ENCODE results near the gene ENC1. TPM values are rescaled to one million over a fixed set of nuclear protein-coding genes. Genes with fewer than 3 reads are reported as not detected.

Gene ENC1
- total and polyA plus RNA-seq, 10 of the 15 experiments (the other 5 are each of a cell fraction or from before 2014, with no cell fraction given) = 8.2 to 55.5 (median 32.1) TPM

DNA sequence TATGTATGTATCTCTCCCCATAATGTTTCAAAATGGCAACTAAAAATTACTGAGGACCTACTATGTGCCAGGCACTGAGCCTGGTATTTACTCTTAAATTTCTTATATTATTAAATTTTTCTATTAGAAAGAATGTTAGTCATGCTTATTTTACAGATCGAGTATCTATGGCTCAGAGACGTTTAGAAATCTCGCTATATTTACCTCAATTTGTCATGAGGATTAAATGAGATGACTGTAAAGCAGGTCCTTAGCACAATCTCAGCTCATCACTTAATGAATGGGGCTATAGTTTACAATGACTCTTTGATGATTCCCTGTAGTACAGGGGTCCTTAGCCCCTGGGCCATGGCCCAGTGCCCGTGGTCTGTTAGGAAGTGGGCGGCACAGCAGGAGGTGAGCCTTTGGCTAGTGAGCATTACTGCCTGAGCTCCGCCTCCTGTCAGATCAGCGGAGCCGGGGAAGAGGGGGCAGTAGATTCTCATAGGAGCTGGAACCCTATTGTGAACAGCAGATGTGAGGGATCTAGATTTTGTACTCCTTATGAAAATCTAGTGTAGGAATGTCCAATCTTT is 15.5 kb downstream of the ENC1 start:
- ATAC-seq (no peak), FAIRE-seq (no peak), DNase-seq (ENCODE audit: low read depth, low spot score) (no peak)
- ChIA-PET SMC1A (ENCODE audit: uncharacterized antibody, unreplicated experiment) (interaction anchor here (0.8 to 3.6 kb wide), 3 partner anchors 9 to 134 kb away, joined by 3 to 28 read pairs (median 6); partner anchors contain the start of gene ENC1), CTCF (interaction anchor here (1.0 to 2.4 kb wide), 3 partner anchors 9 to 23 kb away, joined by 3 to 8 read pairs (median 4); partner anchors contain the start of gene ENC1), POLR2A (no interaction called here), RAD21 (ENCODE audit: unreplicated experiment) (interaction anchor here (0.9 to 1.5 kb wide), 4 partner anchors 10 to 723 kb away, joined by 3 to 4 read pairs (median 3); no protein-coding TSS in a partner anchor)
- Histone ChIP-seq H3K9me3 (replicated peaks; ENCODE audit: control insufficient read depth, insufficient read depth, low read length) (no peaks in the 10 kb centered on the region; the same call in 2 of the 3 replicates), H3K27me3 (replicated peaks in 1 of 2; ENCODE audit: control insufficient read depth in 2 of 2, insufficient read depth in 2 of 2, low read length in 1 of 2) (no peaks in the 10 kb centered on the region), H3K79me2 (ENCODE audit: control insufficient read depth, insufficient read depth, low read length) (no peaks in the 10 kb centered on the region), H3K9ac (ENCODE audit: control insufficient read depth, insufficient read depth, low read length) (no peak overlapping the region), H3K36me3 (ENCODE audit: control insufficient read depth in 2 of 2, insufficient read depth in 2 of 2, low read length in 1 of 2) (no peaks in the 10 kb centered on the region; a peak in 3 of 4 replicates), H2AFZ (ENCODE audit: control insufficient read depth, low read depth, low read length) (no peak overlapping the region), H3K4me3 (no peak overlapping the region), H4K20me1 (ENCODE audit: control insufficient read depth, insufficient read depth) (no peaks in the 10 kb centered on the region), H3K27ac (ENCODE audit: control insufficient read depth, insufficient read depth) (no peak overlapping the region), H3K4me2 (ENCODE audit: control insufficient read depth, insufficient read depth) (no peak overlapping the region), H3K4me1 (ENCODE audit: control insufficient read depth, insufficient read depth, low read length) (no peaks in the 10 kb centered on the region; the same call in 1 of the 2 replicates)
- WGBS (ENCODE audit: insufficient coverage, insufficient replicate concordance, low lambda C conversion rate, missing lambda C conversion rate) = 69% methylated on average over 8 of the region's 8 CpGs
- no TSS peak for BruUV-seq (replicated peaks)
- in situ Hi-C loops (cut with MboI) (no loop called here), intact Hi-C loops (cut with micrococcal nuclease; ENCODE audit: unreplicated experiment) (no loop called here)
- TF ChIP-seq, protein P1, sequence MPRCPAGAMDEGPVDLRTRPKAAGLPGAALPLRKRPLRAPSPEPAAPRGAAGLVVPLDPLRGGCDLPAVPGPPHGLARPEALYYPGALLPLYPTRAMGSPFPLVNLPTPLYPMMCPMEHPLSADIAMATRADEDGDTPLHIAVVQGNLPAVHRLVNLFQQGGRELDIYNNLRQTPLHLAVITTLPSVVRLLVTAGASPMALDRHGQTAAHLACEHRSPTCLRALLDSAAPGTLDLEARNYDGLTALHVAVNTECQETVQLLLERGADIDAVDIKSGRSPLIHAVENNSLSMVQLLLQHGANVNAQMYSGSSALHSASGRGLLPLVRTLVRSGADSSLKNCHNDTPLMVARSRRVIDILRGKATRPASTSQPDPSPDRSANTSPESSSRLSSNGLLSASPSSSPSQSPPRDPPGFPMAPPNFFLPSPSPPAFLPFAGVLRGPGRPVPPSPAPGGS (IDR thresholded peaks at IDR 0.05; ENCODE audit: borderline replicate concordance, insufficient read depth, low read depth, low read length, poor library complexity, severe bottlenecking) = no peak
- no peak for TF ChIP-seq IKZF2 (IDR thresholded peaks at IDR 0.05)
- no peak for TF ChIP-seq SIN3A (IDR thresholded peaks at IDR 0.05; ENCODE audit: low read depth, low read length)
- TF ChIP-seq IRF4 (IDR thresholded peaks at IDR 0.05; ENCODE audit: low read depth, low read length) = no peak
- no peak for TF ChIP-seq CBFB (IDR thresholded peaks at IDR 0.05; ENCODE audit: low read depth)
- no peak for TF ChIP-seq RUNX3 (IDR thresholded peaks at IDR 0.05; ENCODE audit: low read length)
- TF ChIP-seq, protein P2, sequence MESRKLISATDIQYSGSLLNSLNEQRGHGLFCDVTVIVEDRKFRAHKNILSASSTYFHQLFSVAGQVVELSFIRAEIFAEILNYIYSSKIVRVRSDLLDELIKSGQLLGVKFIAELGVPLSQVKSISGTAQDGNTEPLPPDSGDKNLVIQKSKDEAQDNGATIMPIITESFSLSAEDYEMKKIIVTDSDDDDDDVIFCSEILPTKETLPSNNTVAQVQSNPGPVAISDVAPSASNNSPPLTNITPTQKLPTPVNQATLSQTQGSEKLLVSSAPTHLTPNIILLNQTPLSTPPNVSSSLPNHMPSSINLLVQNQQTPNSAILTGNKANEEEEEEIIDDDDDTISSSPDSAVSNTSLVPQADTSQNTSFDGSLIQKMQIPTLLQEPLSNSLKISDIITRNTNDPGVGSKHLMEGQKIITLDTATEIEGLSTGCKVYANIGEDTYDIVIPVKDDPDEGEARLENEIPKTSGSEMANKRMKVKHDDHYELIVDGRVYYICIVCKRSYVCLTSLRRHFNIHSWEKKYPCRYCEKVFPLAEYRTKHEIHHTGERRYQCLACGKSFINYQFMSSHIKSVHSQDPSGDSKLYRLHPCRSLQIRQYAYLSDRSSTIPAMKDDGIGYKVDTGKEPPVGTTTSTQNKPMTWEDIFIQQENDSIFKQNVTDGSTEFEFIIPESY (IDR thresholded peaks at IDR 0.05) = no peak
- TF ChIP-seq ZNF207 (IDR thresholded peaks at IDR 0.05; ENCODE audit: borderline replicate concordance) = no peak
- no peak for TF ChIP-seq SREBF1 (IDR thresholded peaks at IDR 0.05; ENCODE audit: low read length)
- TF ChIP-seq, protein P3, sequence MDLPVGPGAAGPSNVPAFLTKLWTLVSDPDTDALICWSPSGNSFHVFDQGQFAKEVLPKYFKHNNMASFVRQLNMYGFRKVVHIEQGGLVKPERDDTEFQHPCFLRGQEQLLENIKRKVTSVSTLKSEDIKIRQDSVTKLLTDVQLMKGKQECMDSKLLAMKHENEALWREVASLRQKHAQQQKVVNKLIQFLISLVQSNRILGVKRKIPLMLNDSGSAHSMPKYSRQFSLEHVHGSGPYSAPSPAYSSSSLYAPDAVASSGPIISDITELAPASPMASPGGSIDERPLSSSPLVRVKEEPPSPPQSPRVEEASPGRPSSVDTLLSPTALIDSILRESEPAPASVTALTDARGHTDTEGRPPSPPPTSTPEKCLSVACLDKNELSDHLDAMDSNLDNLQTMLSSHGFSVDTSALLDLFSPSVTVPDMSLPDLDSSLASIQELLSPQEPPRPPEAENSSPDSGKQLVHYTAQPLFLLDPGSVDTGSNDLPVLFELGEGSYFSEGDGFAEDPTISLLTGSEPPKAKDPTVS (IDR thresholded peaks at IDR 0.05; ENCODE audit: low read depth, low read length) = no peak
- no peak for TF ChIP-seq POLR2A (IDR thresholded peaks at IDR 0.05; ENCODE audit: low read depth, low read length)
- no peak for TF ChIP-seq NFYB (IDR thresholded peaks at IDR 0.05; ENCODE audit: insufficient read depth, low read depth, low read length)
- TF ChIP-seq, protein P4, sequence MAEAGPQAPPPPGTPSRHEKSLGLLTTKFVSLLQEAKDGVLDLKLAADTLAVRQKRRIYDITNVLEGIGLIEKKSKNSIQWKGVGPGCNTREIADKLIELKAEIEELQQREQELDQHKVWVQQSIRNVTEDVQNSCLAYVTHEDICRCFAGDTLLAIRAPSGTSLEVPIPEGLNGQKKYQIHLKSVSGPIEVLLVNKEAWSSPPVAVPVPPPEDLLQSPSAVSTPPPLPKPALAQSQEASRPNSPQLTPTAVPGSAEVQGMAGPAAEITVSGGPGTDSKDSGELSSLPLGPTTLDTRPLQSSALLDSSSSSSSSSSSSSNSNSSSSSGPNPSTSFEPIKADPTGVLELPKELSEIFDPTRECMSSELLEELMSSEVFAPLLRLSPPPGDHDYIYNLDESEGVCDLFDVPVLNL (IDR thresholded peaks at IDR 0.05; ENCODE audit: low read depth, low read length) = no peak
- TF ChIP-seq, protein P5, sequence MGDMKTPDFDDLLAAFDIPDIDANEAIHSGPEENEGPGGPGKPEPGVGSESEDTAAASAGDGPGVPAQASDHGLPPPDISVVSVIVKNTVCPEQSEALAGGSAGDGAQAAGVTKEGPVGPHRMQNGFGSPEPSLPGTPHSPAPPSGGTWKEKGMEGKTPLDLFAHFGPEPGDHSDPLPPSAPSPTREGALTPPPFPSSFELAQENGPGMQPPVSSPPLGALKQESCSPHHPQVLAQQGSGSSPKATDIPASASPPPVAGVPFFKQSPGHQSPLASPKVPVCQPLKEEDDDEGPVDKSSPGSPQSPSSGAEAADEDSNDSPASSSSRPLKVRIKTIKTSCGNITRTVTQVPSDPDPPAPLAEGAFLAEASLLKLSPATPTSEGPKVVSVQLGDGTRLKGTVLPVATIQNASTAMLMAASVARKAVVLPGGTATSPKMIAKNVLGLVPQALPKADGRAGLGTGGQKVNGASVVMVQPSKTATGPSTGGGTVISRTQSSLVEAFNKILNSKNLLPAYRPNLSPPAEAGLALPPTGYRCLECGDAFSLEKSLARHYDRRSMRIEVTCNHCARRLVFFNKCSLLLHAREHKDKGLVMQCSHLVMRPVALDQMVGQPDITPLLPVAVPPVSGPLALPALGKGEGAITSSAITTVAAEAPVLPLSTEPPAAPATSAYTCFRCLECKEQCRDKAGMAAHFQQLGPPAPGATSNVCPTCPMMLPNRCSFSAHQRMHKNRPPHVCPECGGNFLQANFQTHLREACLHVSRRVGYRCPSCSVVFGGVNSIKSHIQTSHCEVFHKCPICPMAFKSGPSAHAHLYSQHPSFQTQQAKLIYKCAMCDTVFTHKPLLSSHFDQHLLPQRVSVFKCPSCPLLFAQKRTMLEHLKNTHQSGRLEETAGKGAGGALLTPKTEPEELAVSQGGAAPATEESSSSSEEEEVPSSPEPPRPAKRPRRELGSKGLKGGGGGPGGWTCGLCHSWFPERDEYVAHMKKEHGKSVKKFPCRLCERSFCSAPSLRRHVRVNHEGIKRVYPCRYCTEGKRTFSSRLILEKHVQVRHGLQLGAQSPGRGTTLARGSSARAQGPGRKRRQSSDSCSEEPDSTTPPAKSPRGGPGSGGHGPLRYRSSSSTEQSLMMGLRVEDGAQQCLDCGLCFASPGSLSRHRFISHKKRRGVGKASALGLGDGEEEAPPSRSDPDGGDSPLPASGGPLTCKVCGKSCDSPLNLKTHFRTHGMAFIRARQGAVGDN (IDR thresholded peaks at IDR 0.05) = no peak

Data from GM12878 (cell line).